ENCODE data around the gene SYT14.

- TF ChIP-seq, protein P1, sequence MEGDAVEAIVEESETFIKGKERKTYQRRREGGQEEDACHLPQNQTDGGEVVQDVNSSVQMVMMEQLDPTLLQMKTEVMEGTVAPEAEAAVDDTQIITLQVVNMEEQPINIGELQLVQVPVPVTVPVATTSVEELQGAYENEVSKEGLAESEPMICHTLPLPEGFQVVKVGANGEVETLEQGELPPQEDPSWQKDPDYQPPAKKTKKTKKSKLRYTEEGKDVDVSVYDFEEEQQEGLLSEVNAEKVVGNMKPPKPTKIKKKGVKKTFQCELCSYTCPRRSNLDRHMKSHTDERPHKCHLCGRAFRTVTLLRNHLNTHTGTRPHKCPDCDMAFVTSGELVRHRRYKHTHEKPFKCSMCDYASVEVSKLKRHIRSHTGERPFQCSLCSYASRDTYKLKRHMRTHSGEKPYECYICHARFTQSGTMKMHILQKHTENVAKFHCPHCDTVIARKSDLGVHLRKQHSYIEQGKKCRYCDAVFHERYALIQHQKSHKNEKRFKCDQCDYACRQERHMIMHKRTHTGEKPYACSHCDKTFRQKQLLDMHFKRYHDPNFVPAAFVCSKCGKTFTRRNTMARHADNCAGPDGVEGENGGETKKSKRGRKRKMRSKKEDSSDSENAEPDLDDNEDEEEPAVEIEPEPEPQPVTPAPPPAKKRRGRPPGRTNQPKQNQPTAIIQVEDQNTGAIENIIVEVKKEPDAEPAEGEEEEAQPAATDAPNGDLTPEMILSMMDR (IDR thresholded peaks at IDR 0.05) = no peak
- TF ChIP-seq ZFX (IDR thresholded peaks at IDR 0.05; ENCODE audit: borderline replicate concordance) = no peak
Measured at GRCh38 chr1:209959623-209960022, 21.6 kb downstream of the SYT14 start.
